Measurements from ENCODE around the gene TCF12.
"Not testable (repeated sequence)": the region's sequence is repeated elsewhere in the genome, so short reads cannot be mapped to it uniquely, and the experiment has no call there.

Gene TCF12

GRCh38 chr15:57149196-57149595, 230.8 kb downstream of the TCF12 start:
- peak; percentile 84 for DNase-seq

- DNase-seq: no peak
Observed at GRCh38 chr15:57150066-57150865, 231.8 kb downstream of the TCF12 start.

GRCh38 chr15:57150866-57151203, 232.4 kb downstream of the TCF12 start:
- not testable (repeated sequence) for DNase-seq

- DNase-seq: no peak
Observed at GRCh38 chr15:57152133-57152532, 233.7 kb downstream of the TCF12 start.

- peak; percentile 90 for DNase-seq
Observed at GRCh38 chr15:57152666-57153539, 234.5 kb downstream of the TCF12 start.

GRCh38 chr15:57156210-57156884, 237.9 kb downstream of the TCF12 start:
- no peak for DNase-seq

GRCh38 chr15:57158589-57158988, 240.1 kb downstream of the TCF12 start:
- no peak for DNase-seq

GRCh38 chr15:57158997-57159668, 240.7 kb downstream of the TCF12 start:
- DNase-seq: no peak

GRCh38 chr15:57159767-57160166, 241.3 kb downstream of the TCF12 start:
- DNase-seq: no peak

- no peak for DNase-seq
Observed at GRCh38 chr15:57160823-57161560, 242.5 kb downstream of the TCF12 start.

GRCh38 chr15:57164251-57164650, 245.8 kb downstream of the TCF12 start:
- DNase-seq: peak; percentile 41

- DNase-seq: peak; percentile 52
Observed at GRCh38 chr15:57165992-57166391, 247.5 kb downstream of the TCF12 start.

- no peak for DNase-seq
Observed at GRCh38 chr15:57167821-57168395, 249.5 kb downstream of the TCF12 start.

- no peak for DNase-seq
Observed at GRCh38 chr15:57169643-57170042, 251.2 kb downstream of the TCF12 start.

- DNase-seq: peak; percentile 55
Observed at GRCh38 chr15:57171426-57171825, 253.0 kb downstream of the TCF12 start.

GRCh38 chr15:57172925-57173324, 254.5 kb downstream of the TCF12 start:
- no peak for DNase-seq

- no peak for DNase-seq
Observed at GRCh38 chr15:57183041-57183440, 264.6 kb downstream of the TCF12 start.

- peak; percentile 2 for DNase-seq
Observed at GRCh38 chr15:57183614-57184344, 265.3 kb downstream of the TCF12 start.

GRCh38 chr15:57184502-57184901, 266.1 kb downstream of the TCF12 start:
- no peak for DNase-seq

- no peak for DNase-seq
Observed at GRCh38 chr15:57185507-57186074, 267.1 kb downstream of the TCF12 start.

- DNase-seq: no peak
Observed at GRCh38 chr15:57189466-57189865, 271.0 kb downstream of the TCF12 start.
